ENCODE data around the gene SLC7A11. TPM values are rescaled to one million over a fixed set of nuclear protein-coding genes. Genes with fewer than 3 reads are reported as not detected.
A peak's percentile ranks its signal among the peaks of the same experiment; 100 is the strongest.
"Not testable (repeated sequence)": the region's sequence is repeated elsewhere in the genome, so short reads cannot be mapped to it uniquely, and the experiment has no call there.

SLC7A11 gene
- total RNA-seq, 2 donors from 2014 or later = 1.5 to 5.0 TPM

DNA sequence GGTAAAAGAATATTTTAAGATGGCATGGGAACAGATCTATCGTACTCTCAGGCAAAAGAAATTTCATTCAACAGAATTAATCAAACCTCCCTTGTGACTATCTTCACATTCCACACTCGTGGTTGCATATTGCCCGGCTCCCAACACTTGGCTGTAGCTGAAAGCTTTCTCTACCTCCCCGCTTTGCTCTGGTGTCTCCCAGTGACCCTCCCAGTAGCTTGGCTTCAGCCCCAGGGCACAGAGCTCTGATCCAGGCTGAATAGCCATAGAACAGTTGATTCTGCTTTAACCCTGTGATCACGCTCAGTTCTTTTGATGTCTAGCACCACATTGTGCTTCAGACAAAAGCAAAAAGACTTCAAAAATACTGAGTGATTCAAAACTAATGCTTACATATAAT, 24.6 kb downstream of the SLC7A11 start:
- no peak for DNase-seq (ENCODE audit: low spot score)
- H3K27ac ChIP-seq = peak overlapping the region; percentile 16 to 50
- H3K27me3 ChIP-seq = no peaks in the 10 kb centered on the region
- no peaks in the 10 kb centered on the region for H3K4me1 ChIP-seq
- no peaks in the 10 kb centered on the region for H3K9me3 ChIP-seq
- H3K36me3 ChIP-seq = no peaks in the 10 kb centered on the region
- H3K4me3 ChIP-seq = no peak overlapping the region
- TF ChIP-seq, protein P1, sequence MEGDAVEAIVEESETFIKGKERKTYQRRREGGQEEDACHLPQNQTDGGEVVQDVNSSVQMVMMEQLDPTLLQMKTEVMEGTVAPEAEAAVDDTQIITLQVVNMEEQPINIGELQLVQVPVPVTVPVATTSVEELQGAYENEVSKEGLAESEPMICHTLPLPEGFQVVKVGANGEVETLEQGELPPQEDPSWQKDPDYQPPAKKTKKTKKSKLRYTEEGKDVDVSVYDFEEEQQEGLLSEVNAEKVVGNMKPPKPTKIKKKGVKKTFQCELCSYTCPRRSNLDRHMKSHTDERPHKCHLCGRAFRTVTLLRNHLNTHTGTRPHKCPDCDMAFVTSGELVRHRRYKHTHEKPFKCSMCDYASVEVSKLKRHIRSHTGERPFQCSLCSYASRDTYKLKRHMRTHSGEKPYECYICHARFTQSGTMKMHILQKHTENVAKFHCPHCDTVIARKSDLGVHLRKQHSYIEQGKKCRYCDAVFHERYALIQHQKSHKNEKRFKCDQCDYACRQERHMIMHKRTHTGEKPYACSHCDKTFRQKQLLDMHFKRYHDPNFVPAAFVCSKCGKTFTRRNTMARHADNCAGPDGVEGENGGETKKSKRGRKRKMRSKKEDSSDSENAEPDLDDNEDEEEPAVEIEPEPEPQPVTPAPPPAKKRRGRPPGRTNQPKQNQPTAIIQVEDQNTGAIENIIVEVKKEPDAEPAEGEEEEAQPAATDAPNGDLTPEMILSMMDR (IDR thresholded peaks at IDR 0.05) = no peak

DNA sequence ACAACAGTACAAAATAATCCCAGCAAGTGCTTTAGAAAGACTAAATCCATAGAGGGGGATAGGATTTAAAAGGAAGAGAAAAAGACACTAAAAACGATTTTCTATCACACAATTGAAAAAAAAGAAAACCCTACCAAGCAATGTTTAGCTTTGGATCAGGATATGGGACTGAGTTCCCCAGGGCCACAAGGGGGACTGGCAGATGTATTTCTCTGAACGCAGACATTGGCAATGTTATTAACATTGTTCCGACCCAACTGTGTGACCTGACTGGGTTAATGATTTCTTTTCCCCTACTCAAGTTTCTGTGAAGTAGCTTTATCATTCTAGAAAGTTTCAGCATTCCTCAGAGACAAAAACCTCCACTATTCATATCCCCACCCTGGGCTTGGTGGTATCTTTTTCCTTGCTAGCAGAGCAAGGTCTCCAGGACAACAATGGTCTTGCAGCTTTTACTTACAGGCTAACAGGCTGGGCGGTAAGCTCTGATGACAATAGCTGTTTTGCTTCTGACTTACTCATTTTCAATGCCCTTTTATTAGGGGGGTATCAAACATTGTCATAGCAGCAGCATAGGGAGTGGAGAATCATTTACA, 25.8 kb downstream of the SLC7A11 start:
- Histone ChIP-seq H3K27ac (no peak overlapping the region), H3K4me3 (no peak overlapping the region), H3K27me3 (no peaks in the 10 kb centered on the region), H3K4me1 (no peaks in the 10 kb centered on the region), H3K9me3 (no peaks in the 10 kb centered on the region), H3K36me3 (no peaks in the 10 kb centered on the region)
- no peak for DNase-seq (ENCODE audit: low spot score)
- TF ChIP-seq, protein P1 (IDR thresholded peaks at IDR 0.05) = no peak

DNA sequence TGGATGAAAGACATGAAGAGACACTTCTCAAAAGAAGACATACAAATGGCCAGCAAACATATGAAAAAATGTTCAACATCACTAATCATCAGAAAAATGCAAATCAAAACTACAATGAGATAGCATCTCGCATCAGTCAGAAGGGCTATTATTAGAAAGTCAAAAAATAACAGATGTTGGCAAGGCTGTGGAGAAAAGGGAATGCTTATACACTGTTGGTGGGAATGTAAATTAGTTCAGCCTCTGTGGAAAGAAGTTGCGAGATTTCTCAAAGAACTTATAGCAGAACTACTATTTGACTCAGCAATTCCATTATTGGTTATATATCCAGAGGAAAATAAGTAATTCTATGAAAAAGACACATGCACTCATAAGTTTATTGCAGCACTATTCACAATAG, 31.6 kb downstream of the SLC7A11 start:
- H3K27me3 ChIP-seq, H3K27ac ChIP-seq, H3K36me3 ChIP-seq: not testable (repeated sequence)

DNA sequence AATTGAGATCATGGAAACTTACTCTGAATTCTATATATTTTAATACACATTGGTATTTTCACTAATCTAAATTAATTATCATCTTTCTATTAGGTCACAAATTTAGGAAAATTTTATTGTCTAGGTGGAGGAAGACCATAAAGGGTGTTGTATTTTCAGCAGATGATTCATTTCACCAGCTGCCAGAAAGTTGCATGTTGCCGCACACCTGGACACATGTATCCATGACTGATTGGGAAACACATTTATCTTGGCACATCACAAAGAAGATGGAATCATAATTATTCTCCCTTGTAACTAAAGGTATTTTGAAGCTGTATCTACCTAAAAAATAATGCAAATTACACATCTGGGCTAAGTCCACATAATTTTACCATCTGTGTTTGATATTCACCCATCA, 33.1 kb downstream of the SLC7A11 start:
- DNase-seq (ENCODE audit: low spot score) = no peak
- Histone ChIP-seq H3K9me3 (no peaks in the 10 kb centered on the region), H3K4me1 (no peaks in the 10 kb centered on the region), H3K4me3 (no peak overlapping the region), H3K36me3 (no peaks in the 10 kb centered on the region), H3K27me3 (no peaks in the 10 kb centered on the region), H3K27ac (no peak overlapping the region)
- TF ChIP-seq, protein P1 (IDR thresholded peaks at IDR 0.05) = no peak

More for the DNA sequence above, 31.6 kb downstream of the SLC7A11 start:
- DNase-seq (ENCODE audit: low spot score); H3K9me3 ChIP-seq; H3K4me3 ChIP-seq; H3K4me1 ChIP-seq: not testable (repeated sequence)

DNA sequence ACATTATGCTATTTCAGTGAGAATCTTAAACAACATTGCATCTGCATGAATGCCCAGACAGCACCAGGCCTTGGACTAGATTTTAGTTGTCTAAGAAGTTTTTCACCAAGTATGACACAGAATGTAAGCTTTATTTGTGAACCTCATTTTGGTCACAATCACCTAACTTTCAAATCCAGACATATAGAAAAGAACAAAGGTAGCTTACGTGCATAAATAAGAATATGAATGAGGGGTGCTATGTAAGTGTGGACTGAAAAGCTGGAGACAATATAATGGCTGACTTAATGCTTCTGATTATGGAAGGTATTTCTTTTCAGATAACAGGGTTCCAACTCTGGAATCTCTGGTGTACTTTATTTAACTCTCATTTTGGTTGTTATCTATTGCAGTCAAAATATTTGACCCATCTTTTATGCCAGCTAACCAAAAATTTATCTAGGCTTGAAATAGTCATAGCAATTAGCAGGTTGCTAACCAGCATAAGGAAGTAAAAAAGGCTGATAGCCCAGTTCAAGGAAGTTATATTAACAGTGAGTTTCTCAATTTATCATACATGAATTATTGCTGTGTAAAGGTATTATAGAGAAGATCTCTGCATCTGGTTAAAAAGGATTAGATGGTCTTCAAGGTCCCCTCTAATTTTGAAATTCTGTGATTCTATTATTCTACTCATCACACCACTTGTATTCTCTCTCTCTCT, 36.5 kb downstream of the SLC7A11 start:
- no peaks in the 10 kb centered on the region for H3K9me3 ChIP-seq
- TF ChIP-seq, protein P1 (IDR thresholded peaks at IDR 0.05) = no peak
- peak overlapping the region; percentile 6 to 61 for H3K27ac ChIP-seq
- DNase-seq (ENCODE audit: low spot score) = no peak
- H3K4me3 ChIP-seq = no peak overlapping the region
- H3K27me3 ChIP-seq = no peaks in the 10 kb centered on the region
- H3K4me1 ChIP-seq = no peaks in the 10 kb centered on the region
- H3K36me3 ChIP-seq = no peaks in the 10 kb centered on the region

DNA sequence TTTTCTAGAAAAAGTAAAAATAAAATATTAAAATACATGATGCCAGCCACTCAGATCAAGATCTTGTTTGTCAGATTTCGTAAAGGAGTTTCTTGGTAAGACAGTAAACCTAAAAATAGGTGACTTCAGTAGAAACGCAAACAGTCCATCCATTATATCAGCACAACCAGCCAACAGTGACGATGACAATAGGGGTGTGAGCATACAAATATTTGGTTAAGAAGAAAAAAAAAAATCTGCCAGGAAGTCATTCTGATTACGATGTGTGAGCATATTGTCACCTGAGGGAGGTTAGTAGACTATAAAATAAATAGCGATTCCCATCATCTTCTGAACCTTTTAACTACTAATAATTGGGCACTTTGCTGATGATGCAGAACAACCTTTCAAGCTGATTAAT, 37.6 kb downstream of the SLC7A11 start:
- DNase-seq (ENCODE audit: low spot score) = no peak
- peaks cover 0 to 3% of the 10 kb centered on the region in 2 donors for H3K4me1 ChIP-seq
- H3K27me3 ChIP-seq = no peaks in the 10 kb centered on the region
- TF ChIP-seq, protein P1 (IDR thresholded peaks at IDR 0.05) = no peak
- H3K9me3 ChIP-seq = no peaks in the 10 kb centered on the region
- H3K4me3 ChIP-seq = no peak overlapping the region
- peak overlapping the region in 1 of 2 donors; percentile 9 for H3K27ac ChIP-seq
- H3K36me3 ChIP-seq = no peaks in the 10 kb centered on the region
